ENCODE results near the gene GMCL2. TPM values are rescaled to one million over a fixed set of nuclear protein-coding genes. Genes with fewer than 3 reads are reported as not detected.

GMCL2 gene
- total RNA-seq, 1 experiment from 2014 or later, result not detected

DNA sequence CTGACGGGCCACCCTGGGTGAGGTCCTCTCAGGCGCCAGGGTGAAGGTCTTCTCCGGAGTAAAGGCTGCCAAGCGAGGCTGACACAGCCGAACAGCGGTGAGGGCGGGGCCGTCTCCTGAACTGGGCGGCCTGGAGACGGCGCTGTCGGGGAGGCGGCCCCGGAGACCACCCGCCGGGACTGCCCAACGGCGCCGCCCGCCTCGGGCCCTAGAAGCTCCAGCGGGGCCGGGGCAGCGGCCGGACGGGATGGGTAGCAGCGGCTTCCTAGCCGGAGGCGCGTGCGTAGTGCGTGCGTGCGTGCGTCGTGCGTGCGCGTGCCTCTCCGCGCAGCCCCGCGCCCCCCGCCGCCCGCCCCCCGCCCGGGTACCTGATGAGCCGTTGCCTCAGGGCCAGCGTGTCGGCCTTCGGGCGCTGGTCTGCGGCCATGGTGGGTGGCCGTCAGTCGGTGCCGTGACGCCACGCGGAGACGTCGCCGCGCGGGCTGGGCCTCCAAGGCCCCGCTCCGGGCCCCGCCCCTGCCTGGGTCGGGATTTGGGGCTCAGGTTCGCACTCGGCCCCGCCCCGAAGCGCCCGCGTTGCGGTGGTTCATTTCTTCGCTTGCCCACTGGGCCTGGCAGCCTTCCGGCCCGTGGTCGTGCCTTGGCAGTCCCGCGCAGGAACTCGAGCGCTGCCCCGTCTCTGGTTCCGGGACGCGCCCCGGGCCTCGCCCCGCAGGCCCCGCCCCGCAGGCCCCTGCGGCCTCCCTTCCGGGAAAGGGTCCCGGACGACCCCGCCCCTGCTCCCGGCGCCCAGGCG lies 45.2 kb upstream of the GMCL2 start, which contains the start of gene PHYKPL:
Gene PHYKPL (minus strand): TSS at position 679 of the 796 bp plus-strand sequence. CDS start 252 bp downstream, at position 427.
- H3K4ac ChIP-seq (ENCODE audit: low read depth, low read length), result no peak within 1 kb of the TSS
- H3K4me1 ChIP-seq (ENCODE audit: insufficient read depth, low read length), result no peaks in the 10 kb centered on the region
- H2AFZ ChIP-seq (ENCODE audit: low read length), result no peak within 1 kb of the TSS
- Mint-ChIP-seq H3K27ac (no peak within 1 kb of the TSS), H3K36me3 (ENCODE audit: insufficient read depth in 1 of 3, low read depth in 3 of 3) (peaks cover 32 to 43% (median 43%) of the 10 kb centered on the region in 3 experiments), H3K4me3 (peak within 1 kb of the TSS; percentile 79 to 82), H3K27me3 (ENCODE audit: low read depth) (no peaks in the 10 kb centered on the region; the same call in 1 of the 2 replicates), H3K4me1 (peaks cover 12 to 22% of the 10 kb centered on the region in 2 experiments), H3K9me3 (no peaks in the 10 kb centered on the region; a peak in 1 of 5 replicates)
- H2BK12ac ChIP-seq (ENCODE audit: insufficient read length, low read depth, low read length), result no peak within 1 kb of the TSS
- H3K79me1 ChIP-seq (ENCODE audit: insufficient read depth, low read depth, low read length, poor library complexity, severe bottlenecking), result no peaks in the 10 kb centered on the region
- H3K27me3 ChIP-seq (ENCODE audit: insufficient read depth, low read length), result no peaks in the 10 kb centered on the region
- H3K23ac ChIP-seq (ENCODE audit: insufficient read length, low read depth, low read length), result no peak within 1 kb of the TSS
- no peak within 1 kb of the TSS for H4K91ac ChIP-seq (ENCODE audit: insufficient read length, low read depth, low read length)
- no peak within 1 kb of the TSS for H2BK20ac ChIP-seq (ENCODE audit: low read depth, low read length, poor library complexity, severe bottlenecking)
- WGBS (ENCODE audit: extremely low coverage, insufficient read length, low lambda C conversion rate), result no CpG with 5 or more reads among the region's 102 CpGs
- H4K20me1 ChIP-seq (ENCODE audit: control insufficient read depth, insufficient read depth, insufficient read length), result no peaks in the 10 kb centered on the region
- H3K14ac ChIP-seq (ENCODE audit: insufficient read depth, low read length), result peak within 1 kb of the TSS; percentile 77
- H3K79me2 ChIP-seq (ENCODE audit: insufficient read depth, low read length), result peaks cover 4% of the 10 kb centered on the region; the same call in 1 of the 2 replicates
- H3K23me2 ChIP-seq (ENCODE audit: insufficient read length, low read depth, low read length, poor library complexity, severe bottlenecking), result peaks cover 3% of the 10 kb centered on the region
- TF ChIP-seq, protein P1, sequence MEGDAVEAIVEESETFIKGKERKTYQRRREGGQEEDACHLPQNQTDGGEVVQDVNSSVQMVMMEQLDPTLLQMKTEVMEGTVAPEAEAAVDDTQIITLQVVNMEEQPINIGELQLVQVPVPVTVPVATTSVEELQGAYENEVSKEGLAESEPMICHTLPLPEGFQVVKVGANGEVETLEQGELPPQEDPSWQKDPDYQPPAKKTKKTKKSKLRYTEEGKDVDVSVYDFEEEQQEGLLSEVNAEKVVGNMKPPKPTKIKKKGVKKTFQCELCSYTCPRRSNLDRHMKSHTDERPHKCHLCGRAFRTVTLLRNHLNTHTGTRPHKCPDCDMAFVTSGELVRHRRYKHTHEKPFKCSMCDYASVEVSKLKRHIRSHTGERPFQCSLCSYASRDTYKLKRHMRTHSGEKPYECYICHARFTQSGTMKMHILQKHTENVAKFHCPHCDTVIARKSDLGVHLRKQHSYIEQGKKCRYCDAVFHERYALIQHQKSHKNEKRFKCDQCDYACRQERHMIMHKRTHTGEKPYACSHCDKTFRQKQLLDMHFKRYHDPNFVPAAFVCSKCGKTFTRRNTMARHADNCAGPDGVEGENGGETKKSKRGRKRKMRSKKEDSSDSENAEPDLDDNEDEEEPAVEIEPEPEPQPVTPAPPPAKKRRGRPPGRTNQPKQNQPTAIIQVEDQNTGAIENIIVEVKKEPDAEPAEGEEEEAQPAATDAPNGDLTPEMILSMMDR (conservative IDR thresholded peaks at IDR 0.05), result peak; percentile 32; the same call in 2 of the 3 replicates
- peak within 1 kb of the TSS; percentile 68 for H3K18ac ChIP-seq (ENCODE audit: insufficient read length, low read depth, low read length)
- H3K56ac ChIP-seq (ENCODE audit: insufficient read length, low read depth, low read length), result no peak within 1 kb of the TSS
- no peak within 1 kb of the TSS for H2AK5ac ChIP-seq (ENCODE audit: insufficient read length, low read length)
- no peaks in the 10 kb centered on the region for H3K9me3 ChIP-seq (ENCODE audit: control insufficient read depth, low read depth, low read length)
- H2BK120ac ChIP-seq (ENCODE audit: low read depth, low read length, poor library complexity, severe bottlenecking), result no peak within 1 kb of the TSS
- H3K9ac ChIP-seq (ENCODE audit: extremely low read depth, insufficient read length, low read length), result peak within 1 kb of the TSS; percentile 34
- H4K5ac ChIP-seq (ENCODE audit: insufficient read length, low read depth, low read length), result no peak within 1 kb of the TSS
- DNase-seq, result peak; percentile 78
- H2BK5ac ChIP-seq (ENCODE audit: insufficient read length, low read length), result no peak within 1 kb of the TSS
- peak within 1 kb of the TSS; percentile 61 for H3K4me2 ChIP-seq (ENCODE audit: insufficient read depth, insufficient read length, low read length)
- H2BK15ac ChIP-seq (ENCODE audit: low read depth, low read length), result no peak within 1 kb of the TSS
- no peak within 1 kb of the TSS for H4K8ac ChIP-seq (replicated peaks; ENCODE audit: insufficient read length, low read depth, low read length)
- no peak within 1 kb of the TSS for H3T11ph ChIP-seq (ENCODE audit: low read length)
- no peak within 1 kb of the TSS for H3K27ac ChIP-seq (ENCODE audit: insufficient read length, low read depth, low read length)

Data from H9 (cell line).